ENCODE measurements around the gene PRPS1. TPM values are rescaled to one million over a fixed set of nuclear protein-coding genes. Genes with fewer than 3 reads are reported as not detected.
A peak's percentile ranks its signal among the peaks of the same experiment; 100 is the strongest.
"Not testable (repeated sequence)": the region's sequence is repeated elsewhere in the genome, so short reads cannot be mapped to it uniquely, and the experiment has no call there.

Gene PRPS1
- total RNA-seq, 1 donor from 2014 or later = 264 TPM

GRCh38 chrX:107683124-107683895 is 55.0 kb downstream of the PRPS1 start:
- Mint-ChIP-seq H3K27me3 (ENCODE audit: insufficient read depth, low read depth) (peaks cover 17% of the 10 kb centered on the region), H3K4me3 (no peak overlapping the region), H3K4me1 (peaks cover 41% of the 10 kb centered on the region), H3K9me3 (peaks cover 2% of the 10 kb centered on the region), H3K36me3 (no peaks in the 10 kb centered on the region), H3K27ac (peak overlapping the region; percentile 28)
- no peak overlapping the region for H3K4me2 ChIP-seq
- no peaks in the 10 kb centered on the region for H3K79me2 ChIP-seq (ENCODE audit: low read depth)
- peaks cover 3% of the 10 kb centered on the region for H3K4me1 ChIP-seq
- no peaks in the 10 kb centered on the region for H3F3A ChIP-seq (ENCODE audit: low read depth)
- H4K20me1 ChIP-seq (ENCODE audit: low read depth) = no peaks in the 10 kb centered on the region
- H3K27me3 ChIP-seq = no peaks in the 10 kb centered on the region
- H3K27ac ChIP-seq = no peak overlapping the region
- H3K36me3 ChIP-seq = no peaks in the 10 kb centered on the region
- H3K9ac ChIP-seq = no peak overlapping the region
- no peak for DNase-seq (ENCODE audit: low spot score)
- H3K9me3 ChIP-seq (ENCODE audit: low read depth) = no peaks in the 10 kb centered on the region
- TF ChIP-seq CTCF (IDR thresholded peaks at IDR 0.05) (no peak), EZH2 (IDR thresholded peaks at IDR 0.05) (no peak), EZH2phosphoT487 (IDR thresholded peaks at IDR 0.05) (no peak)
- no peak overlapping the region for H2AFZ ChIP-seq (replicated peaks)
- no peak overlapping the region for H3K4me3 ChIP-seq

GRCh38 chrX:107683931-107684330 is 55.6 kb downstream of the PRPS1 start:
- Mint-ChIP-seq H3K27me3 (ENCODE audit: insufficient read depth, low read depth) (peaks cover 17% of the 10 kb centered on the region), H3K27ac (peak overlapping the region; percentile 52), H3K4me3 (no peak overlapping the region), H3K36me3 (no peaks in the 10 kb centered on the region), H3K4me1 (peaks cover 44% of the 10 kb centered on the region), H3K9me3 (no peaks in the 10 kb centered on the region)
- no peak overlapping the region for H3K4me2 ChIP-seq
- no peaks in the 10 kb centered on the region for H3K79me2 ChIP-seq (ENCODE audit: low read depth)
- H3K36me3 ChIP-seq = no peaks in the 10 kb centered on the region
- no peaks in the 10 kb centered on the region for H4K20me1 ChIP-seq (ENCODE audit: low read depth)
- no peaks in the 10 kb centered on the region for H3F3A ChIP-seq (ENCODE audit: low read depth)
- H2AFZ ChIP-seq (replicated peaks) = no peak overlapping the region
- TF ChIP-seq EZH2 (IDR thresholded peaks at IDR 0.05) (no peak), EZH2phosphoT487 (IDR thresholded peaks at IDR 0.05) (no peak), CTCF (IDR thresholded peaks at IDR 0.05) (no peak)
- no peak overlapping the region for H3K4me3 ChIP-seq
- no peak for DNase-seq (ENCODE audit: low spot score)
- no peak overlapping the region for H3K9ac ChIP-seq
- peaks cover 3% of the 10 kb centered on the region for H3K4me1 ChIP-seq
- H3K27me3 ChIP-seq = no peaks in the 10 kb centered on the region
- no peak overlapping the region for H3K27ac ChIP-seq
- H3K9me3 ChIP-seq (ENCODE audit: low read depth) = no peaks in the 10 kb centered on the region

- Histone ChIP-seq H3K9ac (no peak overlapping the region), H3K9me3 (ENCODE audit: low read depth) (no peaks in the 10 kb centered on the region), H3K4me1 (peaks cover 3% of the 10 kb centered on the region), H3K79me2 (ENCODE audit: low read depth) (no peaks in the 10 kb centered on the region), H3K4me2 (no peak overlapping the region), H3K27ac (no peak overlapping the region), H4K20me1 (ENCODE audit: low read depth) (no peaks in the 10 kb centered on the region), H3F3A (ENCODE audit: low read depth) (no peaks in the 10 kb centered on the region), H2AFZ (replicated peaks) (peak overlapping the region; percentile 55), H3K4me3 (no peak overlapping the region), H3K27me3 (no peaks in the 10 kb centered on the region), H3K36me3 (no peaks in the 10 kb centered on the region)
- Mint-ChIP-seq H3K27ac (no peak overlapping the region), H3K4me1 (peaks cover 49% of the 10 kb centered on the region), H3K27me3 (ENCODE audit: insufficient read depth, low read depth) (peaks cover 13% of the 10 kb centered on the region), H3K9me3 (no peaks in the 10 kb centered on the region), H3K36me3 (no peaks in the 10 kb centered on the region), H3K4me3 (no peak overlapping the region)
- DNase-seq (ENCODE audit: low spot score) = no peak
- no peak for TF ChIP-seq CTCF (IDR thresholded peaks at IDR 0.05)
- TF ChIP-seq EZH2phosphoT487 (IDR thresholded peaks at IDR 0.05) = no peak
- no peak for TF ChIP-seq EZH2 (IDR thresholded peaks at IDR 0.05)
These were observed 56.7 kb downstream of the PRPS1 start for GRCh38 chrX:107684956-107685385.

GRCh38 chrX:107685586-107685985 is 57.3 kb downstream of the PRPS1 start:
- not testable (repeated sequence) for H3K36me3 Mint-ChIP-seq; H3K27me3 ChIP-seq; H2AFZ ChIP-seq (replicated peaks); H3K9me3 Mint-ChIP-seq; H3K27me3 Mint-ChIP-seq (ENCODE audit: insufficient read depth, low read depth); H3K27ac Mint-ChIP-seq; H3K27ac ChIP-seq; H3K4me2 ChIP-seq; H3K4me3 ChIP-seq; H3K9me3 ChIP-seq (ENCODE audit: low read depth); H4K20me1 ChIP-seq (ENCODE audit: low read depth); H3K79me2 ChIP-seq (ENCODE audit: low read depth); DNase-seq (ENCODE audit: low spot score); H3K9ac ChIP-seq; H3K36me3 ChIP-seq; H3K4me1 ChIP-seq; H3F3A ChIP-seq (ENCODE audit: low read depth); H3K4me3 Mint-ChIP-seq
- H3K4me1 Mint-ChIP-seq = peaks cover 49% of the 10 kb centered on the region
